IMR-90 (cell line): Measurements from ENCODE around the gene GIT2. TPM values are rescaled to one million over a fixed set of nuclear protein-coding genes. Genes with fewer than 3 reads are reported as not detected.

Experiments used
- ATAC-seq: fragments of 200-7000 bp; cut with Tn5 transposase; 2 replicates; pipeline ENCODE4 v1.9.1; 2020; ENCODE audit warnings: low read depth, mild to moderate bottlenecking, moderate library complexity
- BruUV-seq: library from RNA; stranded (reverse); fragments of 400-500 nt; replicated peaks from 2 replicates; lab custom pipeline; 2021; lab: Mats Ljungman, UMichigan
- CTCF ChIA-PET: fragments of 300-600 bp; formaldehyde crosslinking; extraction: SDS; loops from one replicate; lab custom pipeline; 2021; ENCODE audit warnings: antibody characterized with exemption; lab: Yijun Ruan, JAX
- POLR2A ChIA-PET: fragments of 300-600 bp; sonication (Branson Sonifier 250); formaldehyde crosslinking; loops from one replicate; lab custom pipeline; 2022; ENCODE audit warnings: antibody characterized with exemption; ENCODE audit not compliant: unreplicated experiment; lab: Charles Lee
- DNase-seq: peaks from one replicate; pipeline ENCODE4 v3.0.0; 2013
- H2AFZ ChIP-seq: replicated peaks from 2 replicates; pipeline ENCODE3; 2013; ENCODE audit warnings: low read length, mild to moderate bottlenecking; ENCODE audit not compliant: poor library complexity
- H2AK5ac ChIP-seq: 2 replicates; pipeline ENCODE4 v1.6.1; 2013; ENCODE audit warnings: low read depth, low read length, inconsistent platforms
- H2AK9ac ChIP-seq: replicated peaks from 2 replicates; pipeline ENCODE3; 2013; ENCODE audit warnings: mild to moderate bottlenecking, low read depth, low read length, moderate library complexity; ENCODE audit not compliant: poor library complexity
- H2BK120ac ChIP-seq: 2 replicates; pipeline ENCODE4 v1.6.1; 2013; ENCODE audit warnings: low read depth, low read length, inconsistent platforms
- H2BK15ac ChIP-seq: 3 replicates; pipeline ENCODE4 v1.6.1; 2013; ENCODE audit warnings: low read depth, low read length, inconsistent platforms
- H2BK20ac ChIP-seq: 2 replicates; pipeline ENCODE4 v1.6.1; 2013; ENCODE audit warnings: low read depth, mild to moderate bottlenecking, inconsistent platforms, low read length, moderate library complexity
- H2BK5ac ChIP-seq: 2 replicates; pipeline ENCODE4 v1.6.1; 2013; ENCODE audit warnings: mild to moderate bottlenecking, low read depth, low read length, inconsistent platforms; ENCODE audit not compliant: poor library complexity, severe bottlenecking
- H3K14ac ChIP-seq: replicated peaks from 2 replicates; pipeline ENCODE4 v1.6.1; 2013; ENCODE audit warnings: low read depth, low read length, inconsistent platforms
- H3K18ac ChIP-seq: 2 replicates; pipeline ENCODE4 v1.6.1; 2013; ENCODE audit warnings: low read depth, low read length, control low read depth
- H3K23ac ChIP-seq: 2 replicates; pipeline ENCODE4 v1.6.1; 2013; ENCODE audit warnings: low read depth, low read length, inconsistent platforms
- H3K27ac ChIP-seq: 2 replicates; pipeline ENCODE4 v1.5.1; 2013; ENCODE audit warnings: mild to moderate bottlenecking, control low read depth, low read length; ENCODE audit not compliant: insufficient read depth
- H3K27me3 ChIP-seq: 2 replicates; pipeline ENCODE4 v1.6.1; 2013; ENCODE audit warnings: low read length; ENCODE audit not compliant: control insufficient read depth, insufficient read depth
- H3K36me3 ChIP-seq: 2 replicates; pipeline ENCODE4 v1.6.1; 2013; ENCODE audit warnings: low read length, mixed read lengths; ENCODE audit not compliant: control insufficient read depth, insufficient read depth
- H3K4ac ChIP-seq: 2 replicates; pipeline ENCODE4 v1.6.1; 2013; ENCODE audit warnings: low read depth, low read length, inconsistent platforms
- H3K4me1 ChIP-seq: 2 replicates; pipeline ENCODE4 v1.6.1; 2013; ENCODE audit warnings: low read length, mixed read lengths; ENCODE audit not compliant: control insufficient read depth, insufficient read depth
- H3K4me2 ChIP-seq: 2 replicates; pipeline ENCODE4 v1.6.1; 2013; ENCODE audit warnings: low read depth, mild to moderate bottlenecking, control low read depth, low read length, moderate library complexity
- H3K4me3 ChIP-seq: 2 replicates; pipeline ENCODE4 v1.5.1; 2013; ENCODE audit warnings: low read depth, mild to moderate bottlenecking, control low read depth, low read length, moderate library complexity; ENCODE audit not compliant: insufficient read depth
- H3K56ac ChIP-seq: 2 replicates; pipeline ENCODE4 v1.6.1; 2013; ENCODE audit warnings: low read length, inconsistent platforms; ENCODE audit not compliant: insufficient read depth; ENCODE audit errors: extremely low read depth
- H3K79me1 ChIP-seq, 2 experiments: 2 replicates each; pipeline ENCODE4 v1.6.1; 2013; ENCODE audit warnings: low read length in 2 of 2, inconsistent platforms in 1 of 2, low read depth in 1 of 2
- H3K9ac ChIP-seq: 2 replicates; pipeline ENCODE4 v1.6.1; 2013; ENCODE audit warnings: low read depth, low read length, control low read depth
- H3K9me1 ChIP-seq: 2 replicates; pipeline ENCODE4 v1.6.1; 2013; ENCODE audit warnings: low read length, inconsistent platforms; ENCODE audit not compliant: insufficient read depth
- H3K9me3 ChIP-seq: 2 replicates; pipeline ENCODE4 v1.6.1; 2013; ENCODE audit warnings: low read length; ENCODE audit not compliant: control insufficient read depth, insufficient read depth
- H4K20me1 ChIP-seq: 2 replicates; pipeline ENCODE4 v1.6.1; 2013; ENCODE audit warnings: low read length, inconsistent platforms; ENCODE audit not compliant: insufficient read depth
- H4K5ac ChIP-seq: 2 replicates; pipeline ENCODE4 v1.6.1; 2013; ENCODE audit warnings: mild to moderate bottlenecking, low read depth, low read length, control low read depth
- H4K8ac ChIP-seq, 2 experiments: 2 replicates each; pipeline ENCODE4 v1.6.1; 2013; ENCODE audit warnings: low read depth in 2 of 2, low read length in 2 of 2, control low read depth in 1 of 2, inconsistent platforms in 1 of 2
- H4K91ac ChIP-seq: 2 replicates; pipeline ENCODE4 v1.6.1; 2013; ENCODE audit warnings: low read depth, low read length, inconsistent platforms; ENCODE audit not compliant: insufficient read depth
- BHLHE40 ChIP-seq: fragments of 150-350 bp; IDR thresholded peaks from 2 replicates; pipeline ENCODE4 v1.6.1; 2016; ENCODE audit warnings: mild to moderate bottlenecking, low read depth, low read length
- CHD1 ChIP-seq: IDR thresholded peaks from 2 replicates; pipeline ENCODE4 v1.6.1; 2012; ENCODE audit warnings: low read depth, low read length, improper control_type of control experiment
- ELK1 ChIP-seq: fragments of 150-350 bp; IDR thresholded peaks from 2 replicates; pipeline ENCODE4 v1.6.1; 2016; ENCODE audit warnings: low read depth, mild to moderate bottlenecking, low read length, moderate library complexity, borderline replicate concordance
- FOS ChIP-seq: fragments of 150-350 bp; IDR thresholded peaks from 2 replicates; pipeline ENCODE4 v1.6.1; 2016; ENCODE audit warnings: low read depth, low read length
- MAFK ChIP-seq: IDR thresholded peaks from 2 replicates; pipeline ENCODE4 v1.6.1; 2012; ENCODE audit warnings: low read depth, low read length, improper control_type of control experiment
- MAZ ChIP-seq: IDR thresholded peaks from 2 replicates; pipeline ENCODE4 v1.6.1; 2012; ENCODE audit warnings: low read depth, mild to moderate bottlenecking, low read length, improper control_type of control experiment, moderate library complexity, borderline replicate concordance
- MXI1 ChIP-seq: IDR thresholded peaks from 2 replicates; pipeline ENCODE4 v1.6.1; 2012; ENCODE audit warnings: low read depth, mild to moderate bottlenecking, low read length, moderate library complexity, borderline replicate concordance
- NFE2L2 ChIP-seq: fragments of 150-350 bp; IDR thresholded peaks from 2 replicates; pipeline ENCODE4 v1.6.1; 2016; ENCODE audit warnings: low read depth, mild to moderate bottlenecking, low read length
- RCOR1 ChIP-seq: IDR thresholded peaks from 2 replicates; pipeline ENCODE4 v1.6.1; 2012; ENCODE audit warnings: mild to moderate bottlenecking, low read length, improper control_type of control experiment; ENCODE audit not compliant: insufficient replicate concordance
- RFX5 ChIP-seq: IDR thresholded peaks from 2 replicates; pipeline ENCODE4 v1.8.0; 2012; ENCODE audit warnings: low read depth, mild to moderate bottlenecking, low read length, moderate library complexity
- SMC3 ChIP-seq: fragments of 150-350 bp; IDR thresholded peaks from 2 replicates; pipeline ENCODE4 v1.6.1; 2016; ENCODE audit warnings: low read depth, mild to moderate bottlenecking, antibody characterized with exemption, low read length, moderate library complexity
- WGBS, 2 experiments: methylation state at CpG; one replicate each; pipeline versions ENCODE4 v1.1.5 to v1.1.7; 2013; ENCODE audit warnings: missing lambda C conversion rate in 2 of 2; ENCODE audit not compliant: insufficient read length in 1 of 2; ENCODE audit errors: extremely low coverage in 2 of 2; 5-methylcytosine and 5-hydroxymethylcytosine counted together
- dilution Hi-C: fragments of 300-500 bp; cut with HindIII; formaldehyde crosslinking; loops from one replicate; pipeline ENCODE4 v1.14.3; 2018; ENCODE audit warnings: low sequenced_read_pairs; ENCODE audit not compliant: unreplicated experiment
- in situ Hi-C: fragments of 300-500 bp; cut with MboI; formaldehyde crosslinking; loops from 3 replicates; pipeline ENCODE4 v1.14.3; 2019; ENCODE audit warnings: low sequenced_read_pairs, inconsistent platforms, mixed read lengths
- intact Hi-C: fragments of 100-400 bp; cut with micrococcal nuclease; formaldehyde crosslinking; loops from 2 replicates; pipeline ENCODE4 v1.10.0; 2022
- polyA plus RNA-seq, 3 experiments: library from polyadenylated mRNA; depleted of rRNA; stranded (reverse); fragments of >200 nt; gene quantifications; 2 replicates each; pipeline ENCODE4 v1.2.3, GENCODE V29; 2012; ENCODE audit warnings: low replicate concordance in 1 of 3
- total RNA-seq: library from RNA; depleted of rRNA; stranded (reverse); fragments of >200 nt; gene quantifications from 2 replicates; pipeline ENCODE4 v1.2.3, GENCODE V29; 2012
- TF ChIP-seq, protein P1 (sequence below): fragments of 150-350 bp; IDR thresholded peaks from 2 replicates; pipeline ENCODE4 v1.6.1; 2017; ENCODE audit warnings: mild to moderate bottlenecking, antibody characterized with exemption, low read length, low read depth
- TF ChIP-seq, protein P2 (sequence below): conservative IDR thresholded peaks from 2 replicates; pipeline ENCODE4 v1.5.1; 2012; ENCODE audit warnings: mild to moderate bottlenecking, low read depth, low read length, improper control_type of control experiment

Gene GIT2
- total and polyA plus RNA-seq, 2 of the 4 experiments (the other 2 are of a cell fraction): 48.0 to 71.9 TPM

GRCh38 chr12:109972821-109973220 lies 23.3 kb downstream of the GIT2 start:
- H4K5ac ChIP-seq: no peak overlapping the region
- peaks cover 2% of the 10 kb centered on the region; the same call in 1 of the 2 replicates for H3K9me3 ChIP-seq
- H3K9ac ChIP-seq: no peak overlapping the region
- H3K23ac ChIP-seq: no peak overlapping the region
- no peak overlapping the region for H3K56ac ChIP-seq
- intact Hi-C loops (no loop called here), dilution Hi-C loops (no loop called here), in situ Hi-C loops (no loop called here)
- no peak overlapping the region for H2AK9ac ChIP-seq
- no peak overlapping the region for H4K8ac ChIP-seq
- H3K79me1 ChIP-seq: peaks cover 3 to 7% of the 10 kb centered on the region in 2 experiments
- H3K14ac ChIP-seq: no peak overlapping the region
- WGBS, 2 experiments: no CpG with 5 or more reads among the region's 4 CpGs
- peaks cover 37% of the 10 kb centered on the region for H3K36me3 ChIP-seq
- no peak overlapping the region for H2BK120ac ChIP-seq
- no TSS peak for BruUV-seq
- H2BK5ac ChIP-seq: no peak overlapping the region
- H2AK5ac ChIP-seq: no peak overlapping the region
- no peak overlapping the region for H2AFZ ChIP-seq
- H3K9me1 ChIP-seq: peaks cover under 1% of the 10 kb centered on the region; the same call in 1 of the 2 replicates
- no peak for ATAC-seq
- ChIA-PET CTCF (no interaction called here), POLR2A (no interaction called here)
- H3K4me3 ChIP-seq: no peak overlapping the region
- no peak overlapping the region for H3K4ac ChIP-seq
- H2BK20ac ChIP-seq: no peak overlapping the region
- TF ChIP-seq MXI1 (no peak), BHLHE40 (no peak), MAFK (no peak), ELK1 (no peak), FOS (no peak), SMC3 (no peak), NFE2L2 (no peak), MAZ (no peak), RFX5 (no peak), CHD1 (no peak), RCOR1 (no peak)
- TF ChIP-seq, protein P1, sequence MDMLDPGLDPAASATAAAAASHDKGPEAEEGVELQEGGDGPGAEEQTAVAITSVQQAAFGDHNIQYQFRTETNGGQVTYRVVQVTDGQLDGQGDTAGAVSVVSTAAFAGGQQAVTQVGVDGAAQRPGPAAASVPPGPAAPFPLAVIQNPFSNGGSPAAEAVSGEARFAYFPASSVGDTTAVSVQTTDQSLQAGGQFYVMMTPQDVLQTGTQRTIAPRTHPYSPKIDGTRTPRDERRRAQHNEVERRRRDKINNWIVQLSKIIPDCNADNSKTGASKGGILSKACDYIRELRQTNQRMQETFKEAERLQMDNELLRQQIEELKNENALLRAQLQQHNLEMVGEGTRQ: no peak
- TF ChIP-seq, protein P2, sequence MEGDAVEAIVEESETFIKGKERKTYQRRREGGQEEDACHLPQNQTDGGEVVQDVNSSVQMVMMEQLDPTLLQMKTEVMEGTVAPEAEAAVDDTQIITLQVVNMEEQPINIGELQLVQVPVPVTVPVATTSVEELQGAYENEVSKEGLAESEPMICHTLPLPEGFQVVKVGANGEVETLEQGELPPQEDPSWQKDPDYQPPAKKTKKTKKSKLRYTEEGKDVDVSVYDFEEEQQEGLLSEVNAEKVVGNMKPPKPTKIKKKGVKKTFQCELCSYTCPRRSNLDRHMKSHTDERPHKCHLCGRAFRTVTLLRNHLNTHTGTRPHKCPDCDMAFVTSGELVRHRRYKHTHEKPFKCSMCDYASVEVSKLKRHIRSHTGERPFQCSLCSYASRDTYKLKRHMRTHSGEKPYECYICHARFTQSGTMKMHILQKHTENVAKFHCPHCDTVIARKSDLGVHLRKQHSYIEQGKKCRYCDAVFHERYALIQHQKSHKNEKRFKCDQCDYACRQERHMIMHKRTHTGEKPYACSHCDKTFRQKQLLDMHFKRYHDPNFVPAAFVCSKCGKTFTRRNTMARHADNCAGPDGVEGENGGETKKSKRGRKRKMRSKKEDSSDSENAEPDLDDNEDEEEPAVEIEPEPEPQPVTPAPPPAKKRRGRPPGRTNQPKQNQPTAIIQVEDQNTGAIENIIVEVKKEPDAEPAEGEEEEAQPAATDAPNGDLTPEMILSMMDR: no peak
- no peak overlapping the region for H4K91ac ChIP-seq
- no peak overlapping the region for H3K4me2 ChIP-seq
- H3K4me1 ChIP-seq: no peaks in the 10 kb centered on the region
- H3K18ac ChIP-seq: no peak overlapping the region
- no peak overlapping the region for H3K27ac ChIP-seq
- H4K20me1 ChIP-seq: no peaks in the 10 kb centered on the region
- no peak for DNase-seq
- no peaks in the 10 kb centered on the region for H3K27me3 ChIP-seq
- no peak overlapping the region for H2BK15ac ChIP-seq
